GM19043 (cell line): ENCODE data around the gene ODF2.

Source experiments
- ATAC-seq: cut with Tn5 transposase; IDR thresholded peaks from one replicate; pipeline ENCODE4 v1.9.1; 2021; ENCODE audit warnings: low read depth; ENCODE audit not compliant: unreplicated experiment

Gene ODF2

DNA sequence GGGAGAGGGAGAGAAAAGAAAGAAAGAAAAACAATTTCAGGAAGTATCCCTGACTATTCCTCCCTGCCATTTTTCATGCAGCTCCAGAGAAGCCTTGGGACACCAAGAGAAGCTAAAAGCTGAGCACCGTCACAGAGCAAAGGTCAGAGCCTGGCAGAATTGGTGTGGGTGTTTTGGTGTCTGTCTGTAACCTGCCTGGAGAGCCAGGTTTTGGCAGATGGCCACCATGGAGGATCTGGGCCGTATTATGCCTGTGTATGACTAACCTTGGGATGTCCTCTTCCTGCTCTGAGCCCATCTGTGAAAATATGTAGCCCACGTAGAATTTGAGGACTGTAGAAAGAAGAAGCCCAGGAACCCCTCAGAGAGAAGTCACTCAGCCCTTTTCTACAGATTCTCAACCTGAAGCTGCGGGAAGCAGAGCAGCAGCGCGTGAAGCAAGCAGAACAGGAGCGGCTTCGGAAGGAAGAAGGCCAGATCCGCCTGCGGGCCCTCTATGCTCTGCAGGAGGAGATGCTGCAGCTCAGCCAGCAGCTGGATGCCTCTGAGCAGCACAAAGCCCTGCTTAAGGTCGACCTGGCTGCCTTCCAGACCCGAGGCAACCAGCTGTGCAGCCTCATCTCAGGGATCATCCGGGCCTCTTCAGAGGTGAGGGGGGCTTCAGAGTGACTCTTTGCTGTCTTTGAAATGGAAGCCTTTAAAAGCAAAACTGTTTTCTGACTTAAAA is 67.6 kb downstream of the ODF2 start:
- no peak for ATAC-seq

GRCh38 chr9:128526720-128527119 is 70.9 kb downstream of the ODF2 start:
- ATAC-seq = no peak

DNA sequence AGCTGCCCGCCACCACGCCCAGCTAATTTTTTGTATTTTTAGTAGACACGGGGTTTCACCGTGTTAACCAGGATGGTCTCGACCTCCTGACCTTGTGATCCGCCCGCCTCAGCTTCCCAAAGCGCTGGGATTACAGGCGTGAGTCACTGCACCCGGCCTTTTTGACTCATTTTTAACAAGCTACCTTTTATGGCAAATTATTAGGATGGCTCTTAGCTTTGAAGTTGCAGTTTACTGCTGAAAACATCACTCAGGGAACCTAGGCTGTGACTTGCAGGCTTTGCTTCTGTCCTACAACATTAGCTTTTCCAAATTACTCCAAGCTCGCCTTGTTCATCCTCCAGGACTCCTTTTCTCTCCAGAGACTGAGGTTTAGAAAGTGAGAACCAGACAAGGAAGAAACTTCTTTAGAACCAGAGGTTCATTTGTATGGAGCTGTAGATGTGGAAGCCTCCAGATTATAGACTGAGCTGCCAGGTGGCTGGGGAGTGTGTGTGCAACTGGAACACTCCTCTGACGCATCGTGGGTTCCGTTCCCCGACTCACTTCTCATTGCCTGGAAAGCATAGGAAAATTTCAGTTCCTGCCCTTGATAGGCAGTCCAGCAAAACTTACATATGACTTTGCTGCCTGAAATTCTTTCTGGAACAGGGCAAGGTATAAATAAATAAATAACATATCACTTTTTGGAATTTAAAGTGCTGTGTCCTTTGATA is 72.8 kb downstream of the ODF2 start:
- ATAC-seq = no peak

- ATAC-seq = no peak
Measured at GRCh38 chr9:128529191-128529590, 73.4 kb downstream of the ODF2 start.

GRCh38 chr9:128532581-128532980 is 76.8 kb downstream of the ODF2 start:
- ATAC-seq = no peak

GRCh38 chr9:128540634-128541360 is 85.0 kb downstream of the ODF2 start:
- no peak for ATAC-seq

DNA sequence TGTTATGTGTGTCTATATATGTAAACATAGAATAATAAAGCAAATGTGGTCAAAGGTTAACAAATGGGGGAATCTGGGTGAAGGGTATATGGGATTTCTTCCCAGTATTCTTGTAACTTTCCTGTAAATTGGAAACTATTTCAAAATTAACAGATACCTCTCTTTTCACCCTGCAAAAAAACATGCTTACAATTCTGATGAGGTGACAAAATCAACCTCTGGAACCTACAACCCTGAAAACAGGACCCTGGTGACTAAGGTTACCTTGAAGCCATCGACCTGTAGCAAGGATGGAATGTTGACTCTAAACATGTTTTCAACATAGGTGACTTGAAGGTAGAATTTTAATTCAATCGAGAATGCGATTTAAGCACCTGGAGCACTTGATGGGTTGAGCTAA is 90.7 kb downstream of the ODF2 start:
- no peak for ATAC-seq

GRCh38 chr9:128548876-128549275 is 93.1 kb downstream of the ODF2 start:
- no peak for ATAC-seq

DNA sequence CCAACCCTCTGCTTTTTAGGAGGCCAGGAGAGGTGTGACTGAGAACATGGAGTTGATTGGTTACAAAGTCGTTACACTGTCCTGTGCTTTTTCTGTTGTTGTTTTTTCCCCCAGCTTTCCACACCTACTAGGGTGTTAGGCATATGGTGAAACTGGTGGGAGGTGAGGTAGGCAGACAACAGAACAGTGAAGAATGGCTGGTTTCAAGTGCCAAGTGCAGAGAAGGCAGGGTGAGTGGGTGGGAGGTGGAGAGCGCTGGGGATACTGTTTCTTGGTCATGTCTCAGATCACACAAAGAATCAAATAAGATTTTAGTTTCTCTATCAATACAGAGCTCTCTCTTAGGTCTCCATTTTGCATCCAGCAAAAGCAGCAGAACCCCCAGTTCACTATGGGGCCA is 94.4 kb downstream of the ODF2 start:
- no peak for ATAC-seq
